Activated CD4-positive, alpha-beta T cell treated with anti-CD3 and anti-CD28 coated beads for 4 hours (primary cell): ENCODE results near the gene ZFAND4.
"Not testable (repeated sequence)": the region's sequence is repeated elsewhere in the genome, so short reads cannot be mapped to it uniquely, and the experiment has no call there.

Source experiments
- DNase-seq, 2 donors: peaks; one replicate each; pipeline ENCODE4 v3.0.0-alpha.2; 2020

ZFAND4 gene

DNA sequence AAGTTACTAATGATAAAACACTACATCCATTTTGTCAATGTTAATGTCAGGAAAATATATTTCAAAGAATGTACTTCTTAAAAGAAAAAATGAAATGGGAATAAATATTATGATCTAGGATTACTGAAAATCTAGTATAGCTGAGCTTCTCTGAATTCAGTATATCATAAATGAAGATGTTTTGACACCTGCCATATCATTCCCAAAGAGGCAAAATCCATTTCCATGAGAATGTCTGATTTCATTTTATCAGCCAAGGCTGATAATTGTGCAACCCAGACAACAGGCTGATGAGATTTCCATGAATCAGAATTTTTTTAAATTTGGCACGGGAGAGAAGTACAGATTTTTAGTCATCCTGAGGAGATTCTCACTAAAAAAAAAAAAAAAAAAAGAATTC, 32.5 kb downstream of the ZFAND4 start:
- DNase-seq, result no peak

GRCh38 chr10:45627412-45628048, 45.0 kb downstream of the ZFAND4 start:
- DNase-seq, result no peak

DNA sequence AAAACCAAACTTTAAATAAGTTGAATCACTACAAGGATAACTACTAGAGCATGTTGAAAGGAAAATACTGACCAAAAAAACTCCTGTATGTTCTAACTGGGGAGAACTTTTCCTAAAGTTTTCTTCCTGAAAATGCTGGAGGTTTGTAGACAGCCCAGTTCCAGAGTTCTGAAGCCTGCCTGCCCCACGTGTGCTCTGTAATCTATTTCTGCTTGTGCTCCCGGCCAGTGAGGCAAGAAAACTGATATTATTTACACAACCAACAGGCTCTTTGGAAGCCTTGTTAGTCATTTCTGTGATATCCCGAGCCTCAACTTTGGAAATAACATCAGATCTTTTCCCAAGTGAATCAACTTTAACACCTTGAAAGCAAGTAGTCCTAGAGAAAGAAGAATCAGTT, 46.7 kb downstream of the ZFAND4 start:
- no peak for DNase-seq

DNA sequence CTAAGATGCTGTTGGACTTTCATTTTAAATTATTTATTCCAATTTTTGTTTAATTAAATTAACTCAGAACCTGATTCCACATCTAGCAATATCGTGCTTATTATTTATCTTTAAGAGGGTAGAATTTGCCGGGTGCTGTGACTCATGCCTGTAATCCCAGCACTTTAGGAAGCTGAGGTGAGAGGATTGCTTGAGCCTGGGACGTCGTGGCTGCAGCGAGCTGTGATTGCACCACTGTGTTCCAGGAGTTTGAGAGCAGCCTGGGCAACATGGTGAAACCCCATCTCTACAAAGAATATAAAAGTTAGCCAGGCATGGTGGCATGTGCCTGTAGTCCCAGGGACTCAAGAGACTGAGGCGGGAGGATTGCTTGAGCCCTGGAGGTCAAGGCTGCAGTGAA, 47.8 kb downstream of the ZFAND4 start:
- no peak for DNase-seq

GRCh38 chr10:45614869-45615268, 57.7 kb downstream of the ZFAND4 start:
- DNase-seq, result no peak

- DNase-seq, result no peak
Measured at GRCh38 chr10:45612741-45613140, 59.8 kb downstream of the ZFAND4 start.

- no peak for DNase-seq
Measured at GRCh38 chr10:45608052-45608451, 64.5 kb downstream of the ZFAND4 start.

DNA sequence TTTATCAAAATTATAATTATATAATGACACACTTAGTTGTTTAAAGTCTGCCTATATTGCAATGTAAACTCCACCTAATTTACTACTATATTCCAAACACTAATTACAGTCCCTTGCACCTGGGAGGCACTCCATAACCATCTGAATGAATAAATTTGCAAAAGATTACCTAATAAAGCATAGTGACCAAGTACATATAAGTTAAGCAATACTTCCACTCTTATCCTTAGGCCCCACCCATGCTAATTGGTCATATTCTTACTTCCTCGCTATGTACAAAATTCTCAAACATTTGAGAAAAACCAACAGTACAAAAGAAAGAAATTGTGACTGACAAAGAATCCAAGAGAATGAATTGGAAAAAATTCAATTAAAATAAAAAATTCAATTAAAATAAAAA, 65.3 kb downstream of the ZFAND4 start:
- no peak for DNase-seq

GRCh38 chr10:45602836-45603235, 69.7 kb downstream of the ZFAND4 start:
- no peak for DNase-seq

GRCh38 chr10:45602082-45602730, 70.4 kb downstream of the ZFAND4 start:
- no peak for DNase-seq

GRCh38 chr10:45601254-45601930, 71.2 kb downstream of the ZFAND4 start:
- DNase-seq, result not testable (repeated sequence)

GRCh38 chr10:45600337-45601253, 72.0 kb downstream of the ZFAND4 start:
- DNase-seq, result not testable (repeated sequence)

- DNase-seq, result no peak
Measured at GRCh38 chr10:45599646-45600045, 72.9 kb downstream of the ZFAND4 start.

GRCh38 chr10:45599021-45599603, 73.5 kb downstream of the ZFAND4 start:
- no peak for DNase-seq

DNA sequence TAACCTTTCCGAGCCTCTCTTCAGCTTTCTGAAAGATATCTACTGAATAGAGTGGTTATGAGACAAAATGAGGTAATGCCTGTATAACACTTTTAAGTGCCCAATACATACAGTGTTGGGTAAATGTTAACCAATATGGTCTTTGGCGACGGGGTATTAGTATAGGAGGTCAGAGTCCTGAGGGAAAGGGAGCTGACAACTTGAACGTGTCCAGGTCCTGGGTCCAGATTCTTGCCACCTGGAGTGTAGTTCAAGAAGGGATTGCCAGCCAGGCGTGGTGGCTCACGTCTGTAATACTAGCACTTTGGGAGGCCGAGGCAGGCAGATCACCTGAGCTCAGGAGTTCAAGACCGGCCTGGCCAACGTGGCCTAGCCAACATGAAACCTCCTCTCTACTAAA, 76.0 kb downstream of the ZFAND4 start:
- DNase-seq, result no peak

DNA sequence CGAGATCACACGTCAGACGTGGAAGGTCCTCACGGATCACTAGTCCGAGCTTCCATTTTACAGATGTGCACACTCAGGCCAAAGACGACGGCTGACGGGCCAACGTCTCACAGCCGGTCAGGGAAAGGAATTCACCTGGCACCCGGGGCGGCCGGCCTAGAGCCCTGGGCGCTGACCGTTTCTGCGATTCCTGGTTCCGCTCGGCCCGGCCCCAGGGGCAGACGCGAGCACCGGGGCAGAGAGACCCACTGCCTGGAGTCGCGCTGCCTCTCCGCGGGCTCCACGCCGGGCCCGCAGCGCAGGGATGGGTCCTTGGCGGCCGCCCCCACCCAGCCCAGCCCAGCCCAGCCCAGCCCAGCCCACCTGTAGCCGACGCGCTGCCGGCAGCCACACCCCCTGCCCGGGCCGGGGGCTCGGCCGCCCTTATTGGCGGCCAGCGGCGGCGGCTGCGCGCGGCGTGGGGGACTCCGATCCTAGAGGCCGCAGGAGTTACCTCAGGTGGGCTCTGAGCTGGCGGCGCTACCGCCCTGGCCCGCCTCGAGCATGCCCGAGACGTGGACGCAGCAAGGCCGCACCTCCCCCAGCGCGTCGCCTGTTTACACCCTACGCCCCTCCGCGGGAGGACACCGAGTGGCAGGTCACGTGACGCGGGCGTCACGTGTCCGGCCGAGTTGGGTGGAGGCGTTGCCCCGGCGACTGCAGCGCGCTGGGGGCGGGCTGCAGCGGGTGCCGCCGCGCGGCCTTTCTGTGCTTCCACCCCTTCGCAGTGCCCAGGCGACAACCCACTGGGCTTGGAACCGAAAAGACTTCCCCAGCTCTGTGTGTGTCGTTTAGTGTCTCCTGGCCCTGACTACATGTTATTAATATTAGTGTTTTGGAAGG, 78.1 kb downstream of the ZFAND4 start:
- peak; percentile 81 to 86 for DNase-seq

DNA sequence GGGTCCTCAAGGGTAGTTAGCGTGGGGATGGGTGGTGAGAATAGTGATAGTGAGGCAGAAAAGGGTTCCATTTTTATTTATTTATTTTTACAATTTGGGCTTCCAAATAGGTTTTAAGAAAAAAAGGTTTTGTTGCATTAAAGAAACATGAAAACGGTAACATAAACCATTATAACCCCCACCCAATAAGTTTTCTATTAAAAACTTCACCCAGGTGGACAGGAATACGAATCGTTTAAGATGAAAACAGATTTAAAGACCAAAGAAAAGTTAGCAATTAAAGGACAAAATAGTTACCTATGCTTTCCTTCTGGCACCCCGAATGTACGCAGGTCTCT, 78.7 kb downstream of the ZFAND4 start:
- DNase-seq, result no peak

GRCh38 chr10:45592926-45593325, 79.6 kb downstream of the ZFAND4 start:
- no peak for DNase-seq

GRCh38 chr10:45592432-45592831, 80.1 kb downstream of the ZFAND4 start:
- DNase-seq, result no peak

GRCh38 chr10:45591280-45591679, 81.3 kb downstream of the ZFAND4 start:
- DNase-seq, result no peak

DNA sequence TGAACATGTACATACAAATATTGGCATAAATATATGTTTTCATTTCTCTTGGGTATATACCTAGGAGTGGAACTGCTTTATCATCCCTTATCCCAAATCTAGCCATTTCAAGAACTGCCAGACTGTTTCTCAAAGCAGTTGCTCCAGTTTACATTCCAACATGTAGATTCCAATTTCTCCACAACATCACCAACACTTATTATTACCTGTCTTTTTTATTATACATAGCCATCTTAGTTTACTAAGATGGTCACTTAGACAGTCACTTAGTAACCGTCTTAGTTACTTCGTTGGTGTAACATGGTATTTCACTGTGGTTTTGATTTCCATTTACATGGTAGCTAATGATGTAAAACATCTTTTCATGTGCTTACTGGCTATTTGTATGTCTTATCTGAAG, 82.7 kb downstream of the ZFAND4 start:
- DNase-seq, result no peak

DNA sequence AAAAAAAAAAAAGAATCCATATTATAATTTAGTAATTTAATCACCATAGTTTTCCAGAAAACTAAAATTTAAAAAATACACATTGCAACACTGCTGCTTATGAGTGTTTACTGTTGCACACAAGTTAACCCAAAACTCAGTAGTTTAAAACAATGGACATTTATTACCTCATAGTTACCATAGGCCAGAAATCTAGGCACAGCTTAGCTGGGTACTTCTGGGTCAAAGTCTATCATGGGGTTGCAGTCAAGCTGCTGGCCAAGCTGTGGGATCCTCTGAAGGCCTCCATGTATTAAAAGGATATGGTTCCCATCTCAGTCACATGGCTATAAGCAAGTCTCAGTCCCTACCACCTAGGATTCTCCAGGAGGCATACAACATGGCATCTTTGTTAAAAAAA, 83.6 kb downstream of the ZFAND4 start:
- no peak for DNase-seq
